HG02759 (cell line): ENCODE measurements around the gene MRS2.

Experiments used
- ATAC-seq: cut with Tn5 transposase; IDR thresholded peaks from one replicate; pipeline ENCODE4 v1.9.1; 2021; ENCODE audit warnings: mild to moderate bottlenecking, moderate library complexity; ENCODE audit not compliant: unreplicated experiment

The MRS2 gene

GRCh38 chr6:24426729-24427446 lies 24.2 kb downstream of the MRS2 start:
- no peak for ATAC-seq

- no peak for ATAC-seq
Observed at GRCh38 chr6:24428615-24429014, 25.9 kb downstream of the MRS2 start.

- no peak for ATAC-seq
Observed at GRCh38 chr6:24429146-24429545, 26.4 kb downstream of the MRS2 start.

- no peak for ATAC-seq
Observed at GRCh38 chr6:24430086-24430485, 27.4 kb downstream of the MRS2 start.

- ATAC-seq, result no peak
Observed at GRCh38 chr6:24431045-24431451, 28.3 kb downstream of the MRS2 start.

- no peak for ATAC-seq
Observed at GRCh38 chr6:24432611-24433010, 29.9 kb downstream of the MRS2 start.

- no peak for ATAC-seq
Observed at GRCh38 chr6:24436979-24437378, 34.2 kb downstream of the MRS2 start.

- ATAC-seq, result no peak
Observed at GRCh38 chr6:24439858-24440539, 37.3 kb downstream of the MRS2 start.

- ATAC-seq, result no peak
Observed at GRCh38 chr6:24440897-24441598, 38.3 kb downstream of the MRS2 start.

- ATAC-seq, result no peak
Observed at GRCh38 chr6:24441599-24441904, 38.8 kb downstream of the MRS2 start.

- ATAC-seq, result no peak
Observed at GRCh38 chr6:24444588-24444987, 41.9 kb downstream of the MRS2 start.

GRCh38 chr6:24445704-24446103 lies 43.0 kb downstream of the MRS2 start:
- no peak for ATAC-seq

- ATAC-seq, result no peak
Observed at GRCh38 chr6:24446670-24447069, 43.9 kb downstream of the MRS2 start.

- no peak for ATAC-seq
Observed at GRCh38 chr6:24448396-24448795, 45.7 kb downstream of the MRS2 start.

- no peak for ATAC-seq
Observed at GRCh38 chr6:24448828-24449525, 46.2 kb downstream of the MRS2 start.

GRCh38 chr6:24451581-24452388 lies 49.0 kb downstream of the MRS2 start:
- ATAC-seq, result no peak

- ATAC-seq, result no peak
Observed at GRCh38 chr6:24453921-24454320, 51.2 kb downstream of the MRS2 start.

- no peak for ATAC-seq
Observed at GRCh38 chr6:24454452-24454851, 51.7 kb downstream of the MRS2 start.

- no peak for ATAC-seq
Observed at GRCh38 chr6:24455061-24455460, 52.3 kb downstream of the MRS2 start.

GRCh38 chr6:24458134-24458533 lies 55.4 kb downstream of the MRS2 start:
- ATAC-seq, result no peak

GRCh38 chr6:24458941-24459340 lies 56.2 kb downstream of the MRS2 start:
- no peak for ATAC-seq
